Measurements from ENCODE around the gene ZNF280D. TPM values are rescaled to one million over a fixed set of nuclear protein-coding genes. Genes with fewer than 3 reads are reported as not detected.

ZNF280D gene
- total RNA-seq, 1 experiment from 2014 or later = 21.5 TPM

GRCh38 chr15:56619887-56620286 lies 113.4 kb downstream of the ZNF280D start:
- H3K36me3 ChIP-seq (ENCODE audit: control insufficient read depth, insufficient read depth, low read length) = no peaks in the 10 kb centered on the region; the same call in 1 of the 2 replicates
- intact Hi-C loops (cut with micrococcal nuclease; ENCODE audit: unreplicated experiment) = no loop called here
- in situ Hi-C loops (cut with HindIII; ENCODE audit: low pct_unique_long_range_greater_than_20kb, low sequenced_read_pairs) = no loop called here
- H3K9me3 ChIP-seq (ENCODE audit: control insufficient read depth, insufficient read depth, low read depth, low read length) = no peaks in the 10 kb centered on the region
- no peak for ATAC-seq
- no peak overlapping the region for H3K4me3 ChIP-seq (ENCODE audit: low read depth in 2 of 2, low read length in 2 of 2)
- no TSS peak for BruUV-seq (replicated peaks)
- ChIA-PET CTCF (no interaction called here), POLR2A (no interaction called here)
- H3K27me3 ChIP-seq (ENCODE audit: control insufficient read depth, insufficient read depth, low read length) = no peaks in the 10 kb centered on the region
- TF ChIP-seq TCF7L2 (IDR thresholded peaks at IDR 0.05; ENCODE audit: low read depth, low read length) (no peak), POLR2AphosphoS5 (IDR thresholded peaks at IDR 0.05; ENCODE audit: low read depth, low read length) (no peak), REST (IDR thresholded peaks at IDR 0.05; ENCODE audit: insufficient read depth in 1 of 2, low read depth in 2 of 2, low read length in 1 of 2) (no peak), SIN3A (IDR thresholded peaks at IDR 0.05; ENCODE audit: borderline replicate concordance, insufficient read depth, low read depth, low read length) (no peak)
- TF ChIP-seq, protein P1, sequence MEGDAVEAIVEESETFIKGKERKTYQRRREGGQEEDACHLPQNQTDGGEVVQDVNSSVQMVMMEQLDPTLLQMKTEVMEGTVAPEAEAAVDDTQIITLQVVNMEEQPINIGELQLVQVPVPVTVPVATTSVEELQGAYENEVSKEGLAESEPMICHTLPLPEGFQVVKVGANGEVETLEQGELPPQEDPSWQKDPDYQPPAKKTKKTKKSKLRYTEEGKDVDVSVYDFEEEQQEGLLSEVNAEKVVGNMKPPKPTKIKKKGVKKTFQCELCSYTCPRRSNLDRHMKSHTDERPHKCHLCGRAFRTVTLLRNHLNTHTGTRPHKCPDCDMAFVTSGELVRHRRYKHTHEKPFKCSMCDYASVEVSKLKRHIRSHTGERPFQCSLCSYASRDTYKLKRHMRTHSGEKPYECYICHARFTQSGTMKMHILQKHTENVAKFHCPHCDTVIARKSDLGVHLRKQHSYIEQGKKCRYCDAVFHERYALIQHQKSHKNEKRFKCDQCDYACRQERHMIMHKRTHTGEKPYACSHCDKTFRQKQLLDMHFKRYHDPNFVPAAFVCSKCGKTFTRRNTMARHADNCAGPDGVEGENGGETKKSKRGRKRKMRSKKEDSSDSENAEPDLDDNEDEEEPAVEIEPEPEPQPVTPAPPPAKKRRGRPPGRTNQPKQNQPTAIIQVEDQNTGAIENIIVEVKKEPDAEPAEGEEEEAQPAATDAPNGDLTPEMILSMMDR (IDR thresholded peaks at IDR 0.05) = no peak
- H3K4me1 ChIP-seq (ENCODE audit: control insufficient read depth, insufficient read depth, low read length) = no peaks in the 10 kb centered on the region
- DNase-seq (ENCODE audit: low read depth, low spot score) = no peak
- H3K27ac ChIP-seq (ENCODE audit: low read length) = no peak overlapping the region

GRCh38 chr15:56617628-56618027 lies 115.7 kb downstream of the ZNF280D start:
- in situ Hi-C loops (cut with HindIII; ENCODE audit: low pct_unique_long_range_greater_than_20kb, low sequenced_read_pairs) = no loop called here
- BruUV-seq (replicated peaks) = no TSS peak
- no peak for TF ChIP-seq POLR2AphosphoS5 (IDR thresholded peaks at IDR 0.05; ENCODE audit: low read depth, low read length)
- TF ChIP-seq TCF7L2 (IDR thresholded peaks at IDR 0.05; ENCODE audit: low read depth, low read length) = no peak
- no peak for TF ChIP-seq REST (IDR thresholded peaks at IDR 0.05; ENCODE audit: insufficient read depth in 1 of 2, low read depth in 2 of 2, low read length in 1 of 2)
- TF ChIP-seq SIN3A (IDR thresholded peaks at IDR 0.05; ENCODE audit: borderline replicate concordance, insufficient read depth, low read depth, low read length) = no peak
- TF ChIP-seq, protein P1 (IDR thresholded peaks at IDR 0.05) = no peak
- DNase-seq (ENCODE audit: low read depth, low spot score) (no peak), ATAC-seq (no peak)
- no peaks in the 10 kb centered on the region for H3K27me3 ChIP-seq (ENCODE audit: control insufficient read depth, insufficient read depth, low read length)
- no peak overlapping the region for H3K4me3 ChIP-seq (ENCODE audit: low read depth in 2 of 2, low read length in 2 of 2)
- H3K9me3 ChIP-seq (ENCODE audit: control insufficient read depth, insufficient read depth, low read depth, low read length) = no peaks in the 10 kb centered on the region
- intact Hi-C loops (cut with micrococcal nuclease; ENCODE audit: unreplicated experiment) = no loop called here
- ChIA-PET CTCF (no interaction called here), POLR2A (no interaction called here)
- no peaks in the 10 kb centered on the region for H3K4me1 ChIP-seq (ENCODE audit: control insufficient read depth, insufficient read depth, low read length)
- H3K36me3 ChIP-seq (ENCODE audit: control insufficient read depth, insufficient read depth, low read length) = no peaks in the 10 kb centered on the region; the same call in 1 of the 2 replicates
- H3K27ac ChIP-seq (ENCODE audit: low read length) = no peak overlapping the region

All from Panc1 (cell line).